ENCODE measurements around the gene GIPC3.
A peak's percentile ranks its signal among the peaks of the same experiment; 100 is the strongest.

The GIPC3 gene

DNA sequence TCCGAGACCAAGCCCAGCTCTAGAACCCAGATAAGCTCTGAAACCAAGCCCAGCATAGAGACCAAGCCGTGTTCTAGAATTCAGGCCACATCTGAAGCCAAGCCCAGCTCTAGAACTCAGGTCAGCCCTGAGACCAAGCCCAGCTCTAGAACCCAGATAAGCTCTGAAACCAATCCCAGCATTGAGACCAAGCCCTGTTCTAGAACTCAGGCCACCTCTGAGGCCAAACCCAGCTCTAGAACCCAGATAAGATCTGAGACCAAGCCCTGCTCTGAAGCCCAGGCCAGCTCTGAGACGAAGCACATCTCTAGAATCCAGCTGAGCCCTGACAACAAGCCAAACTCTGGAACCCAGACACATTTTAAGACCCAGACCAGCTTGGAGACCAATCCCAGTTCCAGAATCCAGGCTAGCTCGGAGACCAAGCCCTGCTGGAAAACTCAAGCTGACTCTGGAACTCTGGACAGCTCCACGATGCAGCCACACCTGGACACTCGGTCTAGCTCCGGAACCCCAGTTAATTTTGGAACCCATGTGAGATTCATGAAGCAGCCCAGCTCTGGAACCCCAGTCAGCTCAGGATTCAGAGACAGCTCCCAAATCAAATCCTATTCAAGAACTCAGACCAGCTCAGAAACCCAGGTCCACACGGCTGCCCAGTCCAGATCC, 5.8 kb downstream of the GIPC3 start:
- Histone ChIP-seq H3K79me1 (ENCODE audit: low read length) (no peaks in the 10 kb centered on the region), H3K18ac (ENCODE audit: low read length) (no peak overlapping the region), H3K27me3 (ENCODE audit: insufficient read depth, low read length, poor library complexity) (no peaks in the 10 kb centered on the region), H3K4ac (ENCODE audit: low read depth, low read length) (no peak overlapping the region), H3K36me3 (ENCODE audit: control insufficient read depth, insufficient read depth, low read length) (no peaks in the 10 kb centered on the region), H4K8ac (ENCODE audit: low read depth, low read length) (no peak overlapping the region), H3K4me2 (ENCODE audit: low read length) (no peak overlapping the region), H2BK15ac (replicated peaks; ENCODE audit: low read depth) (no peak overlapping the region), H3K23ac (ENCODE audit: low read length) (no peak overlapping the region), H4K5ac (ENCODE audit: low read length) (no peak overlapping the region), H3K4me3 (ENCODE audit: low read length) (no peak overlapping the region), H3K56ac (ENCODE audit: low read length) (no peak overlapping the region), H3K27ac (ENCODE audit: low read depth, low read length) (no peak overlapping the region), H3K79me2 (ENCODE audit: control insufficient read depth, insufficient read depth, low read length) (no peaks in the 10 kb centered on the region), H2BK120ac (ENCODE audit: low read depth, low read length) (no peak overlapping the region), H3K9ac (ENCODE audit: low read length) (no peak overlapping the region), H2AK5ac (ENCODE audit: low read length) (no peak overlapping the region), H2BK5ac (ENCODE audit: low read length) (no peak overlapping the region), H3K4me1 (ENCODE audit: control insufficient read depth, low read depth, low read length) (no peaks in the 10 kb centered on the region)
- WGBS (ENCODE audit: extremely low coverage, insufficient coverage, low lambda C conversion rate), result no CpG with 5 or more reads among the region's 8 CpGs
- DNase-seq, result no peak

DNA sequence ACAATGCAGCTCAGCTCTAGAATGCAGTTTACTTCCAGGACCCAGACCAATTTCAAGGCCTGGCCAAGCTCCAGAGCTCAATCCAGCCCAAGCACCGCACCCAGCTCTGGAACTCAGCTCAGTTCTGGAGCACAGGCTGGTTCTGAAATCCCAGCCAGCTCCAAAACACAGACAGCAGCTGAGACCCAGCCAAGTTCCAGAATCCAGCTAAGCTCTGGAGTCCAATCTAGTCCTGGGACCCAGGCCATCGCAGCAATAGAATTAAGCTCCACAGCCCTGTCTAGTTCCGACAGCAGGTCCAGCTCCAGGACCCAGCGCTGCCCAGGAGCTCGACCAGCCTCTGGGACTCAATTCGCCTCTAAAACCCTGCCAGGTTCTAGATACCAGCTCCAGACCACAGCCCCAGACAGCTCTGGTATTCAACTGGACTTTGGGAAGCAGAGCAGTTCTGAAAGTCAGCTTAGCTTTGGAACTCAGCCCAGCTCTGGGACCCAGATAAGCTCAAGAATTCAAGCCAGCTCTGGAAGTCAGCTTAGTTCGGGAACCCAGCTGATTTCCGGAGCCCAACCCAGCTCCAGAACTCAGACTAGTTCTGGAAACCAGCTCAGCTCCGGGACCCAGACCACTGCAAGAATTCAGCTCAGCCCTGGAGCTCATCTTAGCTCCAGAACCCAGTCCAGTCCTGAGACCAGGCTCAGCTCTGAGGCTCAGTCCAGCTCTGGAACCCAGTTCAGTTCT, 6.8 kb downstream of the GIPC3 start:
- Histone ChIP-seq H3K9ac (ENCODE audit: low read length) (no peak overlapping the region), H3K4me2 (ENCODE audit: low read length) (no peak overlapping the region), H3K36me3 (ENCODE audit: control insufficient read depth, insufficient read depth, low read length) (no peaks in the 10 kb centered on the region), H3K27me3 (ENCODE audit: insufficient read depth, low read length, poor library complexity) (no peaks in the 10 kb centered on the region), H3K23ac (ENCODE audit: low read length) (no peak overlapping the region), H3K27ac (ENCODE audit: low read depth, low read length) (no peak overlapping the region), H3K4ac (ENCODE audit: low read depth, low read length) (no peak overlapping the region), H3K79me1 (ENCODE audit: low read length) (no peaks in the 10 kb centered on the region), H2BK15ac (replicated peaks; ENCODE audit: low read depth) (no peak overlapping the region), H3K56ac (ENCODE audit: low read length) (no peak overlapping the region), H3K79me2 (ENCODE audit: control insufficient read depth, insufficient read depth, low read length) (no peaks in the 10 kb centered on the region), H4K5ac (ENCODE audit: low read length) (no peak overlapping the region), H2BK120ac (ENCODE audit: low read depth, low read length) (no peak overlapping the region), H2BK5ac (ENCODE audit: low read length) (no peak overlapping the region), H2AK5ac (ENCODE audit: low read length) (no peak overlapping the region), H3K18ac (ENCODE audit: low read length) (no peak overlapping the region), H3K4me3 (ENCODE audit: low read length) (no peak overlapping the region), H3K4me1 (ENCODE audit: control insufficient read depth, low read depth, low read length) (no peaks in the 10 kb centered on the region), H4K8ac (ENCODE audit: low read depth, low read length) (no peak overlapping the region)
- no CpG with 5 or more reads among the region's 9 CpGs for WGBS (ENCODE audit: extremely low coverage, insufficient coverage, low lambda C conversion rate)
- no peak for DNase-seq

- Histone ChIP-seq H3K18ac (ENCODE audit: low read length) (no peak overlapping the region), H3K9ac (ENCODE audit: low read length) (no peak overlapping the region), H2AK5ac (ENCODE audit: low read length) (no peak overlapping the region), H2BK15ac (replicated peaks; ENCODE audit: low read depth) (no peak overlapping the region), H4K5ac (ENCODE audit: low read length) (no peak overlapping the region), H2BK120ac (ENCODE audit: low read depth, low read length) (no peak overlapping the region), H3K4ac (ENCODE audit: low read depth, low read length) (no peak overlapping the region), H3K36me3 (ENCODE audit: control insufficient read depth, insufficient read depth, low read length) (no peaks in the 10 kb centered on the region), H3K79me2 (ENCODE audit: control insufficient read depth, insufficient read depth, low read length) (no peaks in the 10 kb centered on the region), H3K4me1 (ENCODE audit: control insufficient read depth, low read depth, low read length) (no peaks in the 10 kb centered on the region), H3K79me1 (ENCODE audit: low read length) (no peaks in the 10 kb centered on the region), H3K4me3 (ENCODE audit: low read length) (no peak overlapping the region), H3K4me2 (ENCODE audit: low read length) (no peak overlapping the region), H2BK5ac (ENCODE audit: low read length) (no peak overlapping the region), H3K27me3 (ENCODE audit: insufficient read depth, low read length, poor library complexity) (no peaks in the 10 kb centered on the region), H3K27ac (ENCODE audit: low read depth, low read length) (no peak overlapping the region), H3K23ac (ENCODE audit: low read length) (no peak overlapping the region), H3K56ac (ENCODE audit: low read length) (no peak overlapping the region), H4K8ac (ENCODE audit: low read depth, low read length) (no peak overlapping the region)
- WGBS (ENCODE audit: extremely low coverage, insufficient coverage, low lambda C conversion rate), result no CpG with 5 or more reads among the region's 11 CpGs
- peak; percentile 60 for DNase-seq
These were observed 7.9 kb downstream of the GIPC3 start for GRCh38 chr19:3593156-3593555.

GRCh38 chr19:3595521-3596061, 10.3 kb downstream of the GIPC3 start:
- Histone ChIP-seq H2AK5ac (ENCODE audit: low read length) (no peak overlapping the region), H2BK15ac (replicated peaks; ENCODE audit: low read depth) (no peak overlapping the region), H3K4ac (ENCODE audit: low read depth, low read length) (no peak overlapping the region), H2BK120ac (ENCODE audit: low read depth, low read length) (no peak overlapping the region), H2BK5ac (ENCODE audit: low read length) (no peak overlapping the region), H3K56ac (ENCODE audit: low read length) (no peak overlapping the region), H3K4me3 (ENCODE audit: low read length) (no peak overlapping the region), H3K27ac (ENCODE audit: low read depth, low read length) (no peak overlapping the region), H3K9ac (ENCODE audit: low read length) (no peak overlapping the region), H3K79me1 (ENCODE audit: low read length) (no peaks in the 10 kb centered on the region), H3K36me3 (ENCODE audit: control insufficient read depth, insufficient read depth, low read length) (no peaks in the 10 kb centered on the region), H4K5ac (ENCODE audit: low read length) (no peak overlapping the region), H3K4me1 (ENCODE audit: control insufficient read depth, low read depth, low read length) (no peaks in the 10 kb centered on the region), H3K79me2 (ENCODE audit: control insufficient read depth, insufficient read depth, low read length) (no peaks in the 10 kb centered on the region), H3K18ac (ENCODE audit: low read length) (no peak overlapping the region), H4K8ac (ENCODE audit: low read depth, low read length) (no peak overlapping the region), H3K27me3 (ENCODE audit: insufficient read depth, low read length, poor library complexity) (no peaks in the 10 kb centered on the region), H3K4me2 (ENCODE audit: low read length) (no peak overlapping the region), H3K23ac (ENCODE audit: low read length) (no peak overlapping the region)
- no CpG with 5 or more reads among the region's 34 CpGs for WGBS (ENCODE audit: extremely low coverage, insufficient coverage, low lambda C conversion rate)
- DNase-seq, result no peak

DNA sequence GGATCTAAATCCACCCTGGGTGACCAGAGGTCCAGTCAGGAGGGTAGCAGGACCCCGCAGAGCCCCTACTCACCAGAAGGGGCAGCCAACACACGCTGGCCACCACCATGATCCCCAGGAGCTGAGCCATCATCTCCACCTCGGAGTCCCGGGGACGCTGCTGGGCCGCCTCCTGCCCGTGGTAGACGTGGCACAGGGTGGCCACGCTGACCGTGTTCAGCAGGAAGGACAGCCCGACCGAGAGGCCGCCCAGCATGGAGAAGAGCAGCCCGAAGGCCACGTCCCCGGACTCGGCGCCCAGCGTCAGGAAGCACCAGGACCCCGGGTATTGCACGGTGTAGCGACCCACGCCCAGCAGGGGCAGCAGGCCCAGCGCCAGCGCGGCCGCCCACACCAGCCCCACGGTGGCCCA, 14.5 kb downstream of the GIPC3 start:
- Histone ChIP-seq H2BK120ac (ENCODE audit: low read depth, low read length) (no peak overlapping the region), H3K18ac (ENCODE audit: low read length) (no peak overlapping the region), H3K4me1 (ENCODE audit: control insufficient read depth, low read depth, low read length) (no peaks in the 10 kb centered on the region), H3K4ac (ENCODE audit: low read depth, low read length) (no peak overlapping the region), H3K23ac (ENCODE audit: low read length) (no peak overlapping the region), H3K27me3 (ENCODE audit: insufficient read depth, low read length, poor library complexity) (no peaks in the 10 kb centered on the region), H3K9ac (ENCODE audit: low read length) (no peak overlapping the region), H4K5ac (ENCODE audit: low read length) (no peak overlapping the region), H3K79me1 (ENCODE audit: low read length) (no peaks in the 10 kb centered on the region), H3K36me3 (ENCODE audit: control insufficient read depth, insufficient read depth, low read length) (no peaks in the 10 kb centered on the region), H2BK15ac (replicated peaks; ENCODE audit: low read depth) (no peak overlapping the region), H3K4me3 (ENCODE audit: low read length) (no peak overlapping the region), H4K8ac (ENCODE audit: low read depth, low read length) (no peak overlapping the region), H3K79me2 (ENCODE audit: control insufficient read depth, insufficient read depth, low read length) (no peaks in the 10 kb centered on the region), H3K4me2 (ENCODE audit: low read length) (no peak overlapping the region), H2AK5ac (ENCODE audit: low read length) (no peak overlapping the region), H2BK5ac (ENCODE audit: low read length) (no peak overlapping the region), H3K56ac (ENCODE audit: low read length) (no peak overlapping the region), H3K27ac (ENCODE audit: low read depth, low read length) (no peak overlapping the region)
- no CpG with 5 or more reads among the region's 28 CpGs for WGBS (ENCODE audit: extremely low coverage, insufficient coverage, low lambda C conversion rate)
- DNase-seq, result peak; percentile 46
